NOMO-1 (cell line): ENCODE data around the gene EPHA6.
"Not testable (repeated sequence)": the region's sequence is repeated elsewhere in the genome, so short reads cannot be mapped to it uniquely, and the experiment has no call there.

Experiments
- DNase-seq, 2 experiments: peaks; one replicate each; lab custom pipeline; 2025; ENCODE audit not compliant: unreplicated experiment in 2 of 2; lab: John Stamatoyannopoulos, UW

EPHA6 gene

DNA sequence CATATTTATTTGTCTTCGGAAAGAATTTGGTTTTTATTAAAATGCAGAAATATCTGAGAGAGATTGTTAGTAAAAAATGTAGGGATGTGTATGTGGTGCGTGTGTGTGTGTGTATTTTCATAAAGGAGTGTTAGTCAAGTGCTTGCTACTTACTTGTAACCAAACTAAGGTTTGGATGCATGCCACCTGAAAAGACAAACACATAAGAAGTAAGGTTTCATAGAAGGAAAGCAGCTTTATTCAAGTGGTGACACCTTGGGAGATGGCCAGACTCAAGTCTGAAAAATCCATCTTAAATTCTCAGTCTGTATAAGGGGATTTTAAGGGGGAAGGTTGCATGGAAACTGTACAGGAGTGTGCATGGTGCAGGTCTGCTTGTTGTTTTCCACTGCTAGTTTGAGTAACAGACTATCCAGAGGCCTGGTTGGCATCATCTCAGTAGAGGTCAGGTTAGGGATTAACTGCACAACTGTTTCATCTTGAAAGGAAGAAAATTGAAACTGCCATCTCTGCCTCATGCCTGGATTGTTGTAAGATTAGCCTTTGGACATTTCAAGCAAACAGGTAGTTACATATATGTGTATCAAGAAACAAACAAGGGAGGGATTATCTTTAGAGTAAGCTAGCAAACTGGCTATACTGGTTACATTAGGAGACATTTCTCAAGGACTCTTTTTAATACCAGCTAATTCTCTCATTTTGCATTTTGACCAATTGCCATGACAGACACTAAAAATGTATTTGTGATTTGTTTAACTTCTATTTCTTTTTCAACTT is 196.7 kb downstream of the EPHA6 start:
- no peak for DNase-seq

DNA sequence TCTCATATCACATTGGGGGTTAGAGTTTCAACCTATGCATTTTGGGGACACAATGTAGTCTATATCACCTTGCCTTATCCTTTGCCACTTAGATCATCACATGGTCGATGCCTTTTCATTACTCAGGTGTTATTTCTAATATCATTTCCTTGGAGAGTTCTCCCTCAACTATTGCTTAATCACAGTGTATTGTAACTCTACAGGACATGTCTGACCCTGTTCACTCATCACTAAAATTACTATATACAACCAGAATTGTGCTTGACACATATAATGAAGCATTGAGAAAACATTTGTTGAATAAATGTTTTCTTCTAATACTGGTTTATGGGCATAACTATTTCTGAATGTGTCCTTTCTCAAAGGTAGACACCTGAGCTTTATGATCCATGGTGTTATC is 207.4 kb downstream of the EPHA6 start:
- no peak for DNase-seq

DNA sequence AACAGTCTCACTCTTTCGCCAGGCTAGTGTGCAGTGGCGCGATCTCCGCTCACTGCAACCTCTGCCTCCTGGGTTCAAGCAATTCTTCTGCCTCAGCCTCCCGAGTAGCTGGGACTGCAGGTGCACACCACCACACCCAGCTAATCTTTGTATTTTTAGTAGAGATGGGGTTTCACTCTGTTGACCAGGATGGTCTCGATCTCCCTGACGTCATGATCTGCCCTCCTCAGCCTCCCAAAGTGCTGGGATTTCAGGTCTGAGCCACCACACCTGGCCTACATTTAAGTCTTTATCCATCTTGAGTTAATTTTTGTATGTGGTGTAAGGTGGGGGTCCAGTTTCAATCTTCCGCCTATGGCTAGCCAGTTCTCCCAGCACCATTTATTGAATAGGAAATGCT is 211.2 kb downstream of the EPHA6 start:
- not testable (repeated sequence) for DNase-seq

DNA sequence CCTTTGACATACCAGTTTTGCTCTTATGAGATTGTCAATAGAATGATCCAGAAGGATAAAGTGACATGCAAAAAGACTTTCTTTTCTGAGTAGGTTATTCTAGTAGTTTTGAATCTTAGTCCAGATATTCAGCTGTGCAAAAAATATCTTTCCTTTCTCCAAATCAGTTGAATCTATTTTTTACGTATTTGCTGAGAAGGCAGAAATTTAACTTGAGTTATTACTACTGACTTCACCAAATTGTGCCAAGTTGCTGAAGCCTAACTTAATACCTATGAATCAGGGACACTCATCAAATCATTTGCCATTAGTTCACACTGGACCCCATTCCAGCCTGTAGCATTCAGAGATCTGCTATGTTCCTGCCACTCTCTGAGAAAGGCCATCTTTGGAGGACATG is 215.6 kb downstream of the EPHA6 start:
- no peak for DNase-seq

DNA sequence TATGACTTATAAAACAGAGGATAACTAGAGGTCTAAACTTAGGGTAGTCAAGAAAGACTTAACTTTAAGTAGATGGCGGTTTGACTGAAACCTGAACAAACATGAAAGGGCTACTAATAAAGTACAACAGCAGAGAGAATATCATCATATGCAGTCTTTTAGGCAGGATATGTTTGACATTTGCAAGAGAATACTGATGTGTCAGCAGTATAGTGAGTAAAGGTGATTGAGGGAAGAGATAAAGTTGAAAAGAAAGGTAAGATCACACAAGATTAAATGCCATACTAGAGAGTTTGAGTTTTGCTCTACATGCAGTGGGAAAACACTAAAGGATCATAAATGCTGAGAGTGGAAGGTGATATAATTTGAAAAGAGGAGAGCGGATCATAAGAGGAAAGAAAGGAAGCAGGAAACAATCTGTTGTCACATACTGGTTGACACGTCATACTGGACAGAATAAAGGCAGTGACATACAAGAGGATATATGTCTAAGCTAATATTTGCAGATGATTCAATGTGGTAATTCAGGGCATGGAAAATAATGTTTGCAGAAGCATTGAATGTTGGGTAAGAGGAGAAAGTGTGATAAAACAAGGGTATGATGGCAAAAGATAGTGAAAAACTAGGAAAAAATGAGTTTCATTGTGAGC is 223.0 kb downstream of the EPHA6 start:
- no peak for DNase-seq

DNA sequence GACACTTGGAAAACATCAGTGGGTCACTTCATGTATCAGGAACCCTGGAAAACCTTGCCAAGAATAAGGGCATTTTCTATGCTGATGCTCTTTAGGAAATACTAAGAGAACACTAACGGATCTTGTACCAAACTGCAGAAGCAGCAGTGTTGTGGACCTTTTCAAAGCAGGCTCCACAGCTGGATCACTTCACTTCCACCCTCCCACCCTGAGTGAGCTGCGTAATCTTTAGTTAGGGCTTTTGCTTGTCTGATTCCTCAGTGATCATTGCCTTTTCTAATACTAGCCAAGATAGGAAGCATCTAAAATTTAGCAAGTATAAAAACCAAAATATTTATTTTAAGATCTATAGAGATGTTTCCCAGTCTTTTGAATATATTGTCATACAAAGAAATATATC is 229.0 kb downstream of the EPHA6 start:
- no peak for DNase-seq

DNA sequence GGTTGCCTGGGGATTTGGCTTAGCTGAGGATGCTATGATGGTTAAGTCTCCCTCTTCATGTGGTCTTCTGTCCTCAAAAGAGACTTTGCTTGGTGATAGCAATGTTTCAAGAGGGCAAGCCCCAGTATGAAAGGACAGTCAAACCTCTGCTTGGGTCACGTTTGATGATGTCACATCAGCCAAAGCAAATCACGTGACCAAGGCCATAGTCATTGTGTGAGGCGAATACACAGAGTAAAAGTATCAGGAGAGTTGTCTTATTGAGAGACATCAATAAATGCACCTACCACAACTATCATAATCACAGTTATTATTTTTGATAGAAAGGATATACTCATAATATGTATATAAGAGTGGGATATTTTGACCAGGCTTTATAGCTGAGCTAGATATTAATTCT is 243.0 kb downstream of the EPHA6 start:
- DNase-seq, result no peak

DNA sequence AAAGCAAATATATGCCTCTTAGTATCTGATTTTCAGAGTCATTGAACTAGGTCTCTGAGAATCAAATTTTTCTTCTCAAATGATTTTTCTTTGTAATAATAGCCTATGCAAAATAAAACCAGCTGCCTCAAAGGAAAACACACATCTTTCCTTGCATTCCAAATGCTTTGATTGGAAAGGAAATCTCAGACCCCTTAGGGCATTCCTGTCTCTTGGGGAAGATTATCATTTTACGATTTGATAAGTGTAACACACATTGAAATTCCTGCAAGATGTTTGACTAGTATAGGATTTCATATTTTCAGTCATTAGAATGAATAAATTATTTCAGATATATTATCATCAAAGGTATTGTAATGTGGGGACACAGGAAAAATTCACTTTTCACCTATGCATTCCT is 244.8 kb downstream of the EPHA6 start:
- DNase-seq, result no peak

DNA sequence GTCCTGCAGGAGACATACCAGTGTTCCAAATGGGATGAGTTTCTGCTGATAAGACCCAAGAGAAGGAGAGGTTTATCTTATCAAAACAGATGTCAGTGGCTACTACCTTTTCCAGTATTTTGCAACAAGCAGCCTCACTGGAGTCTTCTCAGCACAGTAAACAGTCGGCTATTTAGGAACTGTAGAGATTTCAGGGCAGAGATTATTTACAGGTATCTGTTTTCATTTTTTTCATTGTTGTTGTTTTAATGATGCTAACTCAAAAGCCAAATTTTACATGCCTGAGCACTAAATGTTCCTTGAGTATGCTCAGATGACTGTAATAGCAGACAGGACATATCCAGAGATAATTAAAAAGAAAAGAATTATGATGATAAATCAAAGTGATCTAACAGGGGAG is 252.1 kb downstream of the EPHA6 start:
- no peak for DNase-seq

DNA sequence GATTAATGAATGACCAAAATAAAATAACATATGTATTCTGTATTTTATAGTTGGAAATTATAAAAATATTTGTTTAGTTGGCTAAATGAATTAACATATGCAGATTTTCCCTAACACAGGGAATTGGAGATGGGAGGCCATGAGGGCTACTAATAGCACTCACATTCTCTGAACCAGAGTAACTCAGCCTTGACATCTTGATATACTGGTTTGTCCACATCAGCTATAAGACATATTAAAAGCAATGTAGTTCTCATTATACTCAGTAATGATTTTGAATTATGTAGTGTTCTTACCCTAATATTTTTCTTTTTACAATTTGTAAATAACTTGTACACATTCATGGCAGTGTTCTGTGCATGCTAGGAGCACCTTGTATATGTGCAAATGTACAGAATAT is 255.9 kb downstream of the EPHA6 start:
- DNase-seq, result no peak

DNA sequence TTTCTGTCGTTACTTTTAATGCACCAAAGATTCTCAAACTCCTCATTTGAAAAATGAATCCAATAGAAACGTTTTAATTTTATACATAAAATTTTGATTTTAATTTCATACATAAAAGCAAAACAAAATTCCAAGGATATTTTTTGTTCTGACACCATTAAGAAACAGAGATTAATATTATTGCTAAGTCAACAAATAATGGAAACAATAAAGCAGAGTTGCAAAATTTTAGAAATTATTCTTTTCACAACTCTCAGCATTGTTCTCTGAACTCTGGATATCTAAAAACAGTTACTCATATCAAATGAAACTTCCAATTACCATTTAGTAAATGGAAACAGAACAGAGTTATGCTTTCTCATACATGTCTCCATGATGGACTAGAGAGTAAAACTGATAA is 260.2 kb downstream of the EPHA6 start:
- no peak for DNase-seq

DNA sequence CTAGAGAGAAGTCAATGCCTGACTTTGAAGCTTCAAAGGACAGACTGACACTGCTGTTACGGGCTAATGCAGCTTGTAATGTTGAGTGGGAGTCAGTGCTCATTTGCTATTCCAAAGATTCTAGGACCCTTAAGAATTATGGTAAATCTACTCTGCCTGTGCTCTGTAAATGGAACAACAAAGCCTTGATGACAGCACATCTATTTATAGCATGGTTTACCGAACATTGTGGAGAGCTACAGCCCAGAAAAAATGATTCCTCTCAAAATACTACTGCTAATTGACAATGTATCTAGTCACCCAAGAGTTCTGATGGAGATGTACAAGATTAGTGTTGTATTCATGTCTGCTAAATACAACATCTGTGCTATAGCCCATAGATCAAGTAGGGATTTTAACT is 262.3 kb downstream of the EPHA6 start:
- DNase-seq, result no peak

DNA sequence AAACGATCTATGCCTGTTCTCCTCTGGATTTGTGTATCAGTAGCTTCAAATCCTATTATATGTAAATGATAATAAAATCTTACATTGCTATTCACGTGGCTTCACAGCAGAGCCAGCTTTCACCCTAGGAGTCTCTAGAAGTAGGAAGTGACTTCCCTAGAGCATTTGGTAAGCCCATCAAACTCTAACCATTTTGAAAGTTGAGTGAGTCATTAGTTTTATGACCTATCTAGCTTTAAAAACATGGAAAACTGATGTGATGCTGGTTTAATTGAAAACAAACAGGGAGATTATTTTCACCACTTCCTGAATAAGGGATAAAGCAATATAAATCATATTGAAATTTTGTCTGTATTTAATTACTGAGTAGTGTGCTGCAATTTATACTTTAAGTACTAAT is 275.2 kb downstream of the EPHA6 start:
- no peak for DNase-seq

DNA sequence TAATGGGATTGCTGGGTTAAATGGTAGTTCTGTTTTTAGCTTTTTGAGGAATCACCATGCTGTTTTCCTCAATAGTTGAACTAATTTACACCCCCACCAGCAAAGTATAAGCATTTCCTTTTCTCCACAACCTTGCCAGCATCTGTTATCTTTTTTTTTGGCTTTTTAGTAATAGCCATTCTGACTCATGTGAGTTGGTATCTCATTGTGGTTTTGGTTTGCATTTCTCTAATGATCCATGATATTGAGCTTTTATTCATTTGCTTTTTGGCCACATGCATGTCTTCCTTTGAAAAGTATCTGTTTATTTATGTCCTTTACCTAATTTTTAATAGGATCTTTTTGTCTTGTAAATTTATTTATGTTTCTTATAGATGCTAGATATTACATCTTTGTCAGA is 288.2 kb downstream of the EPHA6 start:
- no peak for DNase-seq

DNA sequence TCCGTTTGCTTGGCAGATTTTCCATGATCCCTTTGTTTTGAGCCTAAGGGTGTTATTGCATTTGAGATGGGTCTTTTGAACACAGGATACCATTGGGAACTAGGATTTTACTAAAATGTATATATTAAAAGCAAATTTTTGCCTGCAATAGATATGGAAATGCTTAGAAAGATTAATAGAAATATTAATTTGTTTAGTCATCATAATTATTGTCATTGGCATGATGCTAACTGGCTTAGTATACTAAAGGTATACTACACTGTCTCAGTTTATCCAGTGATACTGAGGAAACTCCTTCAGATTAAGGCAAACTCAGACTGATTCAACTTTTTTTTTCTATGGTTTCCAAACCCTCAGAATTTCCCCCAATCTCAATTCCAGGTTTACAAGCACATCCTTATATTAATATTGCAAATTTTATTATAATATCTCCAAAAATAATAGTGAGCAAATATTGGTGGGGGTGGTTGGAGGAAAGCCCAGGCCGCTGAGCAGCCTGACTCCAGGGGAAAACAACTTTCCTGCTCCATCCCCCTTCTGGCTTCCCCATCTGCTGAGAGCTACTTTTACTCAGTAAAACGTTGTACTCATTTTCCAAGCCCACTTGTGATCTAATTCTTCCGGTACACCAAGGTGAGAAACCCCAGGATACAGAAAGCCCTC is 291.7 kb downstream of the EPHA6 start:
- no peak for DNase-seq

DNA sequence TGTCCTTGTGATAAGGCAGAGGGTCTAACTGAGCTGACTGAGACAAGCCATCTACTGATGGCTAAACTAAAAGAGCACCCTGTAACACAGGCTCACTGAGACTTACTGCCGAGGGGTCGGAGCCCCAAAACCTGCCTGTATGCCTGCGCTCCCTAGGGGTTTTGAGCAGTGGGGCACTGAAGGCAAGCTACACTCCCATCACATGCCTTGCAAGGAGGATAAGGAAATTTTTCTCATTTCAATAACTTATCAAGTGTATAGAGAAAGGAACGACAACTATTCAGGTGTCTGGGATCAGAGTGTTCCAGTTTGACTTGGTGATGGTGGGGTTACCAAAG is 292.2 kb downstream of the EPHA6 start:
- no peak for DNase-seq

DNA sequence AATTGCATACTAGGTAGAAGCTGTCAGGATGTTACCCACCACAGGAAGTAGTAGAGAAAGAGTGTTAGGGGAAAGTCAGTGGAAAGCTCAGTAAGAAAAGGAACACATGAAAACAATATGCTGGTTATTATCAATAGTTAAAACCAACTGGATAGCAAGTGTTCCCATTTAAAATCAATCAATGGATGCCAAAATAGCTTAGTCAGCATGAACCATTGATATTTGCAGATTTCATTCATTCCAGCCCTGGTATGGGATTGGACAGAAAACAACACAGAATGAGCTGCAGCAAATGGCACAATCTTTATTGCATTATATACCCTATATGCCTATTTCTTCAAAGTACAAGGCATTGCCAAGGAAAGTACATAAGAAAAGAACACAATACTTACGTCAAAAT is 293.7 kb downstream of the EPHA6 start:
- no peak for DNase-seq

DNA sequence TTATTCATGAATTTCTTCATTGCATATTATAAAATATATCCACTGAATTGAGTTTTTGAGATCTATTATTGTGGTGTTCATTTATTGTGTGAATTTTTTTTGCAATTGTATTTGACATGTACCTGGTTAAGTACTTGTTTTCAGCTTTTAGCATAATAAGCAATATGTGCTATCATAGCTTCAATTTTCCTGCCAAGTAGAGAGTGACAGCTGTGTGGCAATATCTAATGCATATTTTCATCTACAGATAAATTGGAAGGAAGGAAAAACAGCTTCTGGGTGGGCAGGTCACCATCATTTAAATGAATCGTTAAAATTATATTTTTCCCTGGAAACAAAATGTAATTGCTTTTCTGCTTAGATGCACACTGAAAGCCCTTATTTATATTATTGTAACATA is 296.9 kb downstream of the EPHA6 start:
- DNase-seq, result no peak

DNA sequence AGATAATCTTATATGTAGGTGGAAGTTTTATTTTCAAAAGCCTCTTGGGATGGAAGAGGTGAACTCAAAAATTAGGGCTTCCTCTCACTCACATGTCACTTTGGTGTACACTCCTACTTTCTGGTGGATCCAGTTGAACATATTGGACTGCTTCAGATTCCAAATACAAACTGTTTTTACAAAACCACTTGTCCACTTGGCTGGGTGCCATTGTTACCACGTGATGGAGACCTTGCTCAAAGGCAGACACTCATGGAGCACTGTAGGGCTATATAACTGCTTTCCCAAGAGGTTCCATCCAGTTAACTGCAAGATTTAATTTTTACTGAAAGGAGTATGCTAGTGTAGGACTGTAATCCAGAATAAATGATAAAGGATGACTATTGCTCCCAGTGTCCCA is 307.0 kb downstream of the EPHA6 start:
- no peak for DNase-seq

DNA sequence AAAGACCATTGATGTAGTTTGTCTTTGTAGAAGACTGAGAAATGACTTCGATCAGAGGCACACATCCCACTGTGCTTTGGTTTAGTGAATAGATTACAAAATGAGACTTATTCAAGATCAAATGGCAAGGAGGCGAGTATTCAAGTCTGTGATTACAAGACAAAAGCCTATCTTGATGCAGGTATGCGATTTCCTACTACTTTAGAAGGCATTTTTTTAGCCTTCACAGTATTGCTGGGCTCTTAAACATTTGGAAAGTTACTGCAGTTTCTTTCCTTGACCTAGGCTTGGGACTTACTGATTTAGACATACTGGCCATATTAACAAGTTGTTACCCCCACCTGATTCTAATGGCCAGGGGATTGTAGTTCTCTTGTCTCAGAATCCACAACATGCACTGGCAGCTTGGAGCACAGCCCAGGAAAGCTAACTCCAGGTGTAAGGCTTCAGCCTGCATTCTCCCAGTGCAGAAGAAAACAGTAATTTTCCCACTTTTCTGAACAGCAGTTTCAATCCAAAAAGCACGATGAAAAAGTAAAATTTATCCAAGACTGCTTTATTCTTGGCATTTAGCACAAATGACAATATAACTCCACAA is 311.6 kb downstream of the EPHA6 start:
- no peak for DNase-seq

DNA sequence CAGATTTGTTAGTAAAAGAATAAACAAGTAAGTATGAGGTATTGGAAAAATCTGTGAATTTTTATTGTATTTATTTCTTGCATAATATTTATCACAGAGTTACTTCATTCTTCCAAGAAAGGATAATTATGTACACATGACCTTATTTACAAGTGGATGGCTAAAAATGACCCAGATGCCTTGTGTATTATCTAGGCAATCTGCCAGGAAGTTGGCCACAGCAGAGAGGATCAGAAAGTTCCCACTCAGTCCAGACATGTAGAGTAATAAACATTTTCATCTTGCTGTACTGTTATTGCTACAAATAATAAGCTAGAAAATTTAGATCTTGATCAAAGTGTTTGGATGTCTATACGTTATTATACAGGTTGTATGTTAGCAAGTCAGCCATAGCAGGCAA is 317.1 kb downstream of the EPHA6 start:
- no peak for DNase-seq
